HG02678 (cell line): ENCODE results near the gene B3GAT1.

Experiments used
- ATAC-seq: cut with Tn5 transposase; IDR thresholded peaks from one replicate; pipeline ENCODE4 v1.9.1; 2021; ENCODE audit warnings: mild to moderate bottlenecking, moderate library complexity; ENCODE audit not compliant: unreplicated experiment

Gene B3GAT1

DNA sequence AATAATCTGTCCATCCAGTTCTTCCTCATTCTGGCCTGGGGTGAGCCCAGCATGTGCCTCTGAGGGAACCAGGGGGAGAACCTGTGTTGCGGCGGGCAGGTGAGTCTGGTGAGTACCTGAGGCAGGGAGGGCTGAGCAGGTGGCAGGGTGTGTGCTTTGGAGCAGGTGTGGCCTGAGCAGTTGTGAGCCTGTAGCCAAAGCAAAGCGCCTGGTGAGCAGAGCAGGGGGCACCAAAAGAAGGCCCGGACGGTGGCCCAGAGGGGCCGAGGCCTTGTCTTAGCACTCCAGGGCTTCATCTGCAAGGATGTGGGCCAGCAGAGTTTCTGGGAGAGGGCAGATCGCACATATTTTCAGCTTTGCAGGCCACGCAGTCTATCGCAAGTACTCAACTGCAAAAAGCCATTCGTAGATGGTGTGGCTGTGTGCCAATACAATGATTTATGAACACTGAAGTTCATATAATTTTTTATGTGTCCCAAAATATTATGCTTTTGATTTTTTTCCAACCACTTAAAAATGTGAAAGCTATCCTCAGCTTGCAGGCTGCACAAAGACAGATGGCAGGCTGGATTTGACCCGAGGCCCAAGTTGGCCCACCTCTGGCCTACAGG, 71.6 kb downstream of the B3GAT1 start:
- ATAC-seq, result no peak

DNA sequence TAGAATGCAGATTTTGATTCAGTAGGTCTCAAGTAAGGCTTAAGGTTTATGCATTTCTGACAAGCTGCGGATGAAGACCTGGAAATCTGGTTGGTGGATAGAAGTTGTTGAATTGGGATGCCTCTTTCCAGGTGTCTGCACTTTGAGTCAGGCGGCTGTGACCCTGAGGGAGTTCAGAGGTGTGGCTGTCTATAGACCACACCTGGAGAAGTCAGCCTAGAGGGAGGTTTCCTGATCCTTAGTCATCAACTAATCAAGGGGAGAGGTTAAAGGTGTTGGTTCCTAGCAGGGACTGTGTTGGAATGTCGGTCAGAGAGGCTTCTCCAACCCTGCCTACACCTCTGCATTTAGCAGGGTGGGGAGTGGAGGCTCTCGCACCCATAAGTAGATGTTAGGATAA, 72.3 kb downstream of the B3GAT1 start:
- ATAC-seq, result no peak

DNA sequence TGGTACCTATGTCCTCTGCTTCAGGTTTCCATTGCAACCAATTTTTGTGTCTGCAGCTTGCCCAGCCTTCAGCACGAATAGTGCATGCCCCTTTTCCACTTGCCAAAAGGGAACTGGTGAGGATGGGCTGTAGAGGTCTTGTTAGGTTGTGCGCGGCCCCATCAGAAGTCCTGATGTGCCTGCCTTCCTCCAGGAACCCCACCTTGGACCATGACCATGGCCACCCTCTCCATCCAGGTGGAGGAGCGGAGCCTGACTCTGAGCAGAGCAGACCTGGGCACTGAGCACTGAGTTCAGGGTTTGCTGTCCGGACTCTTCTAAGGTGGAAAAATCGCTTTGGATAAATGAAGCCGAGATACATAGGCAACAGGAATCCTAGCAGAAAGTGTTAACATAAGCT, 73.4 kb downstream of the B3GAT1 start:
- ATAC-seq, result no peak

DNA sequence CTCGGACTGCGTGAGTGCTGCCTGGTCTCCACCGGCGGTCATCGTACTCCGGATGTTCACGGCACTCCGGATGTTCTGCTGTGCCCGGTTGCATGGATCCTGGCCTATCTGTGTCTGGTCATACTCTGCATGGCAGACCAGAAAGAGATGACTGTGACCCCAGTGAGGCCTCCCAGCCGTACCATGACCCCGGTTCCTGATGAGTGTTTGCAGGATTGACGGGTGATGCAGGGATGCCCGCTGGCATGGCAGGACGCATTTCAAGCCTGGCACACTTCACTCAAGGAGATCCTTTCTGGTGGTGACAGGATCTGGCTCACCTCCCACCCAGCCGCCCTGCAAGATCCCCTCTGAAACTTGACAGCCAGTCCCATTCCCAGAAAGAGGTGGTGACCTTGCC, 74.0 kb downstream of the B3GAT1 start:
- no peak for ATAC-seq

DNA sequence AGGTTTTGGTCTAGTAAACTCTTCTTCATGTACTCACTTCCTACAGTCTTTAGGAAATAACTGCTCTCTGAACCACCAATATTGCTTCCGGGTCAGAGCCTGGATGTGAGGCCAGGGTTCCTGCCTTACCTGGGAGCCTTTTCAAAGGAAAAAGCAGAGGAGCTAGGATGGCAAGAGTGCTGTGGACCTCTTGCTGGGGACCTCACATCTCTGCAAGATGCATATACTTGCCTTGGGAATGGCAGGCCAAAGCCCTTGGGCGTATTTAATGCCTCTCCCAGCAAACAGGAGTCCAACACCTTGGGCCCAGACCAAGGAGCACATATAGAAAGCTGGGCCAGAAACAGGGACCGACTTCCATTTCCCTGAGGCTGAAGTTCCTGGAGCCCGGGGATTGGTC, 75.0 kb downstream of the B3GAT1 start:
- ATAC-seq, result no peak

DNA sequence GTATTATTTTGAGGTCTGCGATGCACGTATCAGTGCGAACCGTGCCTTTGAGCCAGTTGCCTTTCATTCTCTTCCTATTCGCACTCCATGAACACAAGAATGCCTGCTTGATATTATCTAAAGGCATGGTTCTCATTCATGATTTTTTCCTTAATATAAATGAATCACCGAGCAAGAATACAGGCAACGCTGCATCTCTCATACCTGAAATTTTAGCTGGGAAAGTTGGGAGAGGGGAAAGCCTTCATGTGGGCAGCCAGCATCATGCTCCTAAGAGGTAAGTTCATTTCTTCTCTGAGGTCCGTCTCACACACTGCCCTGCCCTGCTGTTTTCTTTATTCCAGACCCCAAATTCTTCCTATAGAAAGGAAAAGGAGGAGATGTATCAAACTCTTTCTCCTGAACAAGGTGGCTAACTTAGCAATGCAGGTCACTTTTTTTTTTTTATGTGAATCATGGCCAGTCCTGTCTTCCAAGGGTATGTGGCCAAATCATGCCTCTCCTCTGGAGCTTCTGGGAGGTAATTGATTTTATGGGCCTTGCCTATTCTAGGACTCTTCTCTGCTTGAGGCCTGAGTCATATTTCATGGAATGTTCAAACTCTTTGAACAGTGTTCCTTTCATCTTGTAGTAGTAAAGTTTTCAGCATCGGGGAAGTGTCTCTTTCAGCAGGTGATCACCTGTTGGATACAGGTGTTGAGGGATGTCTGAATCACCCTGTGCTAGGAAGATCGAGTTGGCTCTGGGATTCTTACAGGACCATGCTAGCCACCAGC, 77.1 kb downstream of the B3GAT1 start:
- no peak for ATAC-seq

DNA sequence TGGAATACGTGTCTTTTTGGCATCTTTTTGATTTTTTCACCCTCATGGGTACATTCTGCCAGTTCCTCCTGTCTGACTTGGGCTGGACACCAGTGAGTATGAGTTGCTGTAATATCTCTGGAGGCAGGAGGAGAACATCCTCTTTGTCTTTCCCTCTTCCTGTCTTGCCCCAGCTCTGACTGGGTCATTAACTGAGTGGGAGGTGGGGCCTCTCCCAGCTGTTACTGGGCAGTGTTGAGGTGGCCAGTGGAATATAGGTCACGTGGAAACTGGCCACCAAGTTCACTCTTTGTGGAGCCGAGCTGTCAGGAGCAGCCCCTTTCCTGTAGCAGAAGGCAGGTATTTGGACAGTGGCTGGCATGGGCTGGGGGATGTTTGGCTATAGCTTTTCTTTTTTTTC, 78.1 kb downstream of the B3GAT1 start:
- ATAC-seq, result no peak

DNA sequence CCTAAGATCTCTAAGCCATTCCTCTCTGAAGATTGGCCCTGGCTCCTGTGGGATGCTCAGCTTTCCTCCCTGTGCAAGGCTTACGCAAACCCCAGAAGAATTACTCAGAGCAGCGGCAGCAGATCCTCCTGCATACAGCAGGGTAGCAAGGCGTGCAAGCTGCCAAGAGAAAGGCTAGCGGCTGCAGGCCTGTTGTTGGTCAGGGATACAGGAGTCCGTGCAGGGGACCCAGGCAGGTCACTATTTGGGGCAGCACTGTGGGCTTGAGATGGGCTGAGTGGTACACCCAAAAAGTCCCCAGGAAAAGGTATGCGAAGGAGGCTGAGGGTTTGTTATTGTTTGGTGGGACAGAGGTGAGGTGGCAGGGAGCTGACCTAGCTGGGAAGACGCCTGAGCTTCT, 78.7 kb downstream of the B3GAT1 start:
- ATAC-seq, result no peak

DNA sequence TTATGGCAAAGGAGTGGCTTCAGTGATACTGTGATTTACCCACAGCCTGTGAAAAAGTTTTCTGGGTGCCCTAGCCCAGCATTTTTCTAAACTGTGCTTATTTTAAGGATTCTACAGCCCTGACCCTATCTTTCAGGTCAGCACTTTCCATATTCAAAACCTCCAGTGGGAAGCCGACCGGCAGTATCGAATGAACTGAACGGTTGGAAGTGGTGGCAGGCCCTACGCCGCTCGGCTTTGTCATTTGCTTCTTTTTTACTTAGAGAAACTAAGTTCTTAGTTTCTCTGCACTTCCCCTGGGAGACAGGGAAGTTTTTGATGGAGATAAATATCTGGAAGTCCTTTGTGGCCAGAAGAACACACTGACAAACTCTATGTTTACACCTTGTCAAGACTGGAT, 79.3 kb downstream of the B3GAT1 start:
- no peak for ATAC-seq

DNA sequence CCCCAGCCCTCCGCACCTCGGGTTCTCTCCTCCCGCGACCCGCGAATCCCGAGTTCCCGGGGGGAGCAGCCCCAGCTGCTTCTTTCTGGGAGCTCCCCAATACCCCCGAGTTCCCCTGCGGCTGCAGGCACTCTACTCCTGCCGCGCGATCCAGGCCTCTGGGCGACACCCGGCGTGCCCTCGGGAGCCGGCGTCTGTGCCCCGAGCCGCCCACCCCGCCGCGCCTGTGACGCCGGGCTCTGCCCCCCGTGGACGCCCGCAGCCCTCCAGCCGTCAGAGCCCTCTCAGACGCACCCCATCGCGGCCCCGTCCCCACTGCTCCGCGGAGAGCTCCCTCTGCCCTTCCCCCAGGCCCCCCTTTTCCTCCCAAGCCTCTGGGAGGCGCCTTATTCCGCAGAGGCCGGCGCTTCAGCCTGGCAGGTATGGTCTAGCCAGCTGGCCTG, 79.8 kb downstream of the B3GAT1 start:
- ATAC-seq, result no peak

DNA sequence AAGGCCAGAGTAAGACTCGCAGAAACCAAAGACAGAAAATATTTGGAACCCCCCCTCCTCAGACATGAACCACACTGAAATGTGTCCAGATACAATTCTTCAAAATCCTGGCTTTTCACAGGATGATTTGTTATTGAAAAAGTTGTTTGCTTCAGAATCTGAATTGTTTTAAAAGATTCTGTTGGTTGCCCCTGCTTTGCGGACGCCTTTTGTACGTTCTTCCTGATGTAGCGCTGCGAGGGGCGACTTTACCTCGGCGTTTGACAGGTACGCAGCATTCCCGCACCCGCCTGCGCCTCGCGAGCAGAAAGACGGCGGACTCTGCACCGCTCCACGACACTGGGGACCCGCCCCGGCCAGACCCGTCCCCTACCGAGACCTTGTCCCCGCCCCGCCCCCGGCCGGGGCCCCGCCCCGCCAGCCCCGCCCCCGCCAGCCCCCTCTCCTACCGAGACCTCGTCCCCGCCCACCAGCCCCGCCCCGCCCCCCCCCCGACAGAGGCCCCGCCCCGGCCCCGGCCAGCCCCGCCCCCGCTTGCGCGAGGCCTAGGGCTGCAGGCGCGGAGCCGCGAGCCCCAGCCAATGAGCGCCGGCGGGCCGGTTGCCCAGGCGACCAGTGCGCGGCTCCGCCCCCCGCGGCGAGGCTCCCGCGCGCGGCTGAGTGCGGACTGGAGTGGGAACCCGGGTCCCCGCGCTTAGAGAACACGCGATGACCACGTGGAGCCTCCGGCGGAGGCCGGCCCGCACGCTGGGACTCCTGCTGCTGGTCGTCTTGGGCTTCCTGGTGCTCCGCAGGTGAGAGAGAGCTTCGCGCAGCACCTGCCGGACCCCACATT, 80.5 kb downstream of the B3GAT1 start, which contains the start of gene GLB1L2:
Gene GLB1L2 (plus strand): TSS at position 635 of the 835 bp plus-strand sequence. CDS start 74 bp downstream, at position 709.
- peak; percentile 79 for ATAC-seq

DNA sequence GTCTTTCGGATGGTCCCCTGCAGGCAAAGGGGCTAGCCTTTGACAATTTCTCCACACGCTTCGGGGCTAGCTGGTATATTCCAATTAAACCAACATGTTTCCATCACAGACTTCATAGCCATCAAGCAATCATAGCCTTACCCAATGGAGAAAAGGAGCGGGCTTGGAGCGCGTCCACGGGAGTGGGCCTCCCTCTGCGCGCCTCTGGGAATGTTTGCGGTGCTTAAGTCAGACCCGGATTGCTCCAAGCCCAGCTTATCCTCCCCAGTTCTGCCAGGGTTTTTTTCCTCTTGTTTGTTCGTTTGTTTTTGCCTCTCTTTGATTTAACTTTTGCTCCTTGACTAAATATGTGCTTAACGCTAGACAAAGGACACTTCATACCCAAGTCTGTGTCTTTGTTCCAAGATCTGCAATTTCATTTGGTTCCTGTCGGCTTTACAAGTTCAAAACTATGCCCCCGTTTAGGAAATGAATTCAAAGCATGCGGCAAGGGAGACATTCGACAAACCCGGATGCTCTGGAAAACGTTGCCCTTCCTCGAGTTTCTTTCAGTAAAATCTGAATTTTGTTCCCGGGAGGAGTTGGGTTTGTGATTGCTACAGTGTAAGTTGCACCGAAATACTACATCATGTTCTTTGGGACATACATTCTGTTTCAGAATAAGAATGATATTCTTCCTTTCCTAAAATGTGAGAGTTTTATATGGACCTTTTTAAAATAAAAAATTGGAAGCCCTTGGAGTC, 81.3 kb downstream of the B3GAT1 start:
- no peak for ATAC-seq
